A673 (cell line): ENCODE data around the gene SPECC1.

ENCODE experiments used
- CTCF ChIP-seq: fragments of 300-800, 200-600 bp; sonication (generic); conservative IDR thresholded peaks from 2 replicates; pipeline ENCODE4 v1.5.1; 2017; ENCODE audit warnings: low read depth, mild to moderate bottlenecking, antibody characterized with exemption, low read length, moderate library complexity, mixed read lengths
- EZH2 ChIP-seq: fragments of 200-600 bp; sonication (generic); IDR thresholded peaks from 2 replicates; pipeline ENCODE4 v1.6.1; 2017; ENCODE audit warnings: borderline replicate concordance, low read depth, mild to moderate bottlenecking, mixed read lengths, antibody characterized with exemption, low read length; ENCODE audit not compliant: poor library complexity, severe bottlenecking

GRCh38 chr17:20206591-20206990 lies 197.4 kb downstream of the SPECC1 start:
- TF ChIP-seq CTCF (no peak), EZH2 (no peak)
